8988T (cell line): ENCODE results near the gene CLDN18.

Experiments used
- DNase-seq: peaks from one replicate; pipeline ENCODE4 v3.0.0; 2011

The CLDN18 gene

DNA sequence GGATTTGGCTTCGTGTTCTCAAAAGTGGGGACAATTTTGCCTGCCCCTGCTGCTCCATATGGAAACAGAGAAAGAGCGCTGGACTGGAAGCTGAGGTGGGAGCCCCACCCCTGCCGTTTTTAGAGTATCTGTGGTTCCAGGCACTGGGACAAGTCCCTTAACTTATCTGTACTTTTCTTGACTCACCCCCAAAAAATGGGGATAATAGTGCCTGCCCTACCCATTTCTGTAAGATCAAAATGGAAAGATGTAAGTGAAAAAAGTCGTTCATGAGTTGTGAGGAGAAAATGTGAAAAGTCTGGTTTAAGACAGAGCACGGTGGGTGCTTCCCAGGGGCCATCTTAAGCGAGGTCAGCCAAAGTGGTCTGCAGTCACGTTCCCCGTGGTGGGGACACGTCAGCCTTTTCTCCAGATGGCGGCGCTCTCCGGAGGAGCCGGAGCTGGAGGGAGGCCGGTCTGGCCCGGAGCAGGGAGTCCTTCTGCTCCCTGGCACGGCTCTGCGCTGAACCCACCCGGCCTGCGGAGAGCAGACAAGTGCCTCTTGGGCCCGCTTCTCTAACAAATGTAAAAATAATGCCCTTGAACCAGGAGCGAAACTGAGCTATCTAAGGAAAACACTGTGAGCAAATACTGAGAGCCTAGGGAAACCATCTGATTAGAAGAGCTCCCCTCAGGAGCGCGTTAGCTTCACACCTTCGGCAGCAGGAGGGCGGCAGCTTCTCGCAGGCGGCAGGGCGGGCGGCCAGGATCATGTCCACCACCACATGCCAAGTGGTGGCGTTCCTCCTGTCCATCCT is at the start of gene CLDN18:
Gene CLDN18 (plus strand): TSS at position 690 of the 797 bp plus-strand sequence. CDS start 61 bp downstream, at position 751.
- no peak for DNase-seq

DNA sequence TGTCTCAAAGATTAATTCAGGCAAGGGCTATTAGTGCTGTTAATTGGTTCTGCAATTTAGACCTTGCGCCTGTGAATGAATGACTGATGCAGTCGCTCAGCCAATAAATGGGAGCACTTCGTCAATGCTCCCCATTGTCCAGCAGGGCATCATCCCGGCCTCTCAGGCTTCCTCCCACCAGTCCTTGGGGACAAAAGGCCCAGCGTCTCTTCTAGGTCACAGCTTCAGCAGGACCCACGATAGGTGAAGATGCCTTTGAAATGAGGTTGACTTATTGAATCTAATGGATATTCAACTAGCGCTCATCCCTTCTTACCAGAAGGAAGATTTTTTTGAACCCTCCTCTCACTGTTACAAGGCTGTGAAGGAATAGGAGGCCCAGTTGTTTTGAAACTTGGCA is 47.7 kb upstream of the CLDN18 start:
- no peak for DNase-seq

GRCh38 chr3:137963463-137963862 is 46.5 kb upstream of the CLDN18 start:
- no peak for DNase-seq

- DNase-seq: peak; percentile 28
Observed at GRCh38 chr3:137970914-137971831, 38.8 kb upstream of the CLDN18 start.

DNA sequence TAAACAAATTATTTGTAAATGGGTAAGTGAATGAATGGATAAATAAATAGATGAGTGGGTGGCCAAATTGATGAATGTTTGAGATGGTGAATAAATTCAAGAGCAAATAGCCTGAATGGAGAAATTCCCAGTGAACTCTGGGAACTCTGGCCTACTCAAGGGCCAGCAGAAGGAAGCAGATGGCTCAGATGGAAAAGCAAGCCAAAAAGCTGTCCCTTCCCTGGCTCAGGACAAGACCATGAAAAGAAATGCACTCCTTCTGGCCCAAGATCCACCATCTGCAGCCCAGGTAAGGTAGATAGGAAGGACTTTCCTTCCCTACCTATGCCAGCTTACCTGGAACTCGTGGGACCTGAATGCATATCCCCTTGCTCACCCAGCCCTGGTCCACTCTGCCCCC is 37.6 kb upstream of the CLDN18 start:
- DNase-seq: no peak

- no peak for DNase-seq
Observed at GRCh38 chr3:137978328-137978727, 31.6 kb upstream of the CLDN18 start.

GRCh38 chr3:137987723-137988122 is 22.2 kb upstream of the CLDN18 start:
- no peak for DNase-seq

GRCh38 chr3:137988152-137988551 is 21.8 kb upstream of the CLDN18 start:
- no peak for DNase-seq

DNA sequence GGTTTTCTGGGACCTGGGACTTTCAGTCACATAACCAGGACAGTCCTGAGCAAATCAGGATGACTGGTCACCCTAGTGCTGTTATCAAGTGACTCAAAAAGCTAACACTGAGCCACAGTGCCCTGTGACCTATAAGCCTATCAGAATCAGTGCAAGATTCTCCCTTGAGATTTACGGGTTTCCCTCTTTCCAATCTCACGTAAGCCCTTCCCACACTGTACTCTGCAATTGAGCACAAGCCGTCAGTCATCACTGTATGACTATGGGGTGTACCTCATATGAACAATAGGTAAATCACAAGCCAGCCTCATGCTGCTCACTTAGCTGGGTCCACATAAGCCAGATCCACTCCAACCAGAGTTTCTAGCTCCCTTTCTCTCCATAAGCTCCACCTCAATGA is 21.0 kb upstream of the CLDN18 start:
- DNase-seq: no peak

DNA sequence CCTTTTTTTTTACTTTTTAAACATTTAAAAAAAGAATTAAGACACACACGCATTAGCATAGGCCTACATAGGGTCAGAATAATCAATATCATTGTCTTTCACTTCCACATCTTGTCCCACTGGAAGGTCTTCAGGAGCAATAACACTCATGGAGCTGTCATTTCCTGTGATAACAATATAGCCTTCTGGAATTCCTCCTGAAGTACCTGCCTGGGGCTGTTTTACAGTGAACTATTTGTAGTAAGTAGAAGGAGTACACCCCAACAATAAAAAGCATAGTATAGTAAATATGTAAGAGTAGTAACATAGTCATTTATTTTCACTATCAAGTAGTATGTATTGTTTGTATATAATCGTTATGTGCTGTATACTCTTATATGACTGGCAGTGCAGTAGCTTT is 19.5 kb upstream of the CLDN18 start:
- no peak for DNase-seq

GRCh38 chr3:137992592-137992991 is 17.4 kb upstream of the CLDN18 start:
- no peak for DNase-seq

DNA sequence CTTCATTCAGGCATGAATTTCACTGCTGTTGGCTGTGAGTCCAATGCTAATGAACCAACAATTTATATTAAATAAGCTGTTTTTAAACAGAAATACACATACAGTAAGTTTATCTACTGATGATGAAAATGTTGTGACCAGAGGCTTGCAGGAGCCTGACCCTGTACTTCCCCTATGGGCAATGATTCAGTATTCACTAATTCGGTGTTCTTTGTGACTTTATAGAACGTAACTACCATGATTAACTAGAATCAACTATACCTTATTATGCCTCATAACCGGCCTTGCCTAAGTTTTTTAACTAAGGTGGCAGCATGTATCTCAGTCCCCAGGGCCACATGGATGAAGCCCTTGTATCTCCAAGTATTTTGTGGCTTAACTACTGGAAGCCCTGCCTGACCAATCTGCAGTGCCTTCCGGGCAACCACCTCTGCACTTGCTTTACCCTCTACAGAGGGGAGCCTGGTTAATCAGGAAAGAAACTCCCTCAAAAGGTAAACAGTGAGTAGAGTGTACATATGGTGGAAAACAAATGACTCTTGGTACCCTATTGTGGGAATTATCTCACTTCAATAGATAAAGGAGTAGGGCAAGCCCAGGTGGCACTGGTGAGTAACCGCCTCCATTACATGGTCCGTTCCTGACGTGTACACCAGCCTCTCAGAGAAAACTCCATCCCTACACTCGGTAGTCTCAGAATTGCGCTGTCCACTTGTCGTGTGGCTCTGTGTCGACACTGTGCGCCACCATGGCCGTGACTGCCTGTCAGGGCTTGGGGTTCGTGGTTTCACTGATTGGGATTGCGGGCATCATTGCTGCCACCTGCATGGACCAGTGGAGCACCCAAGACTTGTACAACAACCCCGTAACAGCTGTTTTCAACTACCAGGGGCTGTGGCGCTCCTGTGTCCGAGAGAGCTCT is 11.6 kb upstream of the CLDN18 start:
- DNase-seq: no peak

DNA sequence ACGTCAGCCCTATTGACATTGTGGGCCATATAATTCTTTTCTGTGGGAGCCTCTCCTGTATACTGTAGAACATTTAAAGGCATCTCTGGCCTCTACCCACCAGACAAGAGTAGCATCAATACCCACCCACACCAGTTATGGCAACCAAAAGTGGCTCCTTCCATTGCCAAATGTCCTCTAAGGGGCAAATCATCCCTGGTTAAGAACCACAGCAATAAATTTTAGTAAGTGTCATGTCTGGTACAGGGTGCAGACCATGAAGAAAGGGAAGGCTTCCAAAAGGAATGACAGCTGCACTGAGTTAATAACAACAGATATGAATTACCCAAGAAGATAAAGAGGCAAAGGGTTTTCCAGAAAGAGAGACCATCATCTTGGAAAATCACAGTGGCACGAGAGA is 6.9 kb upstream of the CLDN18 start:
- no peak for DNase-seq

GRCh38 chr3:138005627-138006026 is 4.3 kb upstream of the CLDN18 start:
- DNase-seq: no peak

DNA sequence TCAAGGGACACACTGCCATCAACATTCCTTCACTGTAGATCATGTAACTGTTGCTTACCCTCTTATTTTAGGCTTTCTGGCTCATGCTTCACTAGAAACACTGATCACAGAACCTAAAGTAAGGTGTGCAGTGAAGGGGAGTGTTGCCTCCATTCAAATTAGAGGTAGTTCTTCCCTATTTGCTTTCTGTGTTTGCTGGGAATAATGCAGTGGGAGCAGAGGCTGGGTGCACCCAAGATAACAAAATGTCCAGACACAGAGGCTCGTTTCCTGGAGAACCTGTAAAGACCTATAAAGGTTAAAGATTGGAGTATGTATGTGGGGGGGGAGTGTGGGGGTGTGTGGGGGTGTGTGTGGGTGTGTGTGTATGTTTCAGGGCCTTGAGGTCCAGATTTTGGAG is 2.1 kb upstream of the CLDN18 start:
- no peak for DNase-seq

- no peak for DNase-seq
Observed at GRCh38 chr3:138010273-138010590, 267 bp downstream of the CLDN18 start.

DNA sequence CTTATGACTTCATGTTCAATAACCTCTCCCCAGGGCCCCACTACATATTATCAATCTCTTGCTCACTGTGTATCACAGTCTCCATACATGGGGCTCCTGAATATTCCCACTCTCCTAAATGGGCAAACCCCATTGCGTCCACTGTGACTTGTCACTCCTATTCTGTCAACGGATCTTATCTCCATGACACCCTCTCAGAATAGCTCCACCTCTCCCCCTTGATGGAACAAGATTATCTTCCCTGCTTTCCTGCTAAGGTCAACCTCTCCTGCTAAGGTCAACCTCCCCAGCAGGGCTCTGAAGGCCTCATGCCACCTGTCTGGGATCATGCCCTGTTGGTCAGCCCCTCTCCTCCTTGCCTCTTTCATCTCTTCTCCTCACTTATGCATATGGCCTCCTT is 1.8 kb downstream of the CLDN18 start:
- DNase-seq: no peak

GRCh38 chr3:138012526-138012925 is 2.6 kb downstream of the CLDN18 start:
- DNase-seq: no peak

DNA sequence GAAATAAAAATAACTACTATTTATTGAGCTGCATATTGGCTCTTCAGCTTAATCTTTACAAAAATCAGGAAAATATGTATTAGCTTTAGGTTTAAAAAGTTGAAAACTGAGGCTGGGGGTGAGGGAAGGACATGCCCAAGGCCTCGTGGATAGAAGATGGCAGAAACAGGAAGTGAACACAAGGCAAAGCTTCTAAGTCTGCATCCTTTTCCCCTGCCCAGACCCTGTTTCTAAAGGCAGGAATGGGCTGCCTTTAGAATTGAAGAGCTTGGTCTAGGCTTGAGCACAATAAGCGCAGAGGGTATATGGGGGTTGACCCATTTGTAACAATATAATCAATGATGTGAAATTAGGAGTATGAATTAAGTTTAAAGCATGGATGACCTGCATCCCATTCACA is 6.1 kb downstream of the CLDN18 start:
- no peak for DNase-seq

DNA sequence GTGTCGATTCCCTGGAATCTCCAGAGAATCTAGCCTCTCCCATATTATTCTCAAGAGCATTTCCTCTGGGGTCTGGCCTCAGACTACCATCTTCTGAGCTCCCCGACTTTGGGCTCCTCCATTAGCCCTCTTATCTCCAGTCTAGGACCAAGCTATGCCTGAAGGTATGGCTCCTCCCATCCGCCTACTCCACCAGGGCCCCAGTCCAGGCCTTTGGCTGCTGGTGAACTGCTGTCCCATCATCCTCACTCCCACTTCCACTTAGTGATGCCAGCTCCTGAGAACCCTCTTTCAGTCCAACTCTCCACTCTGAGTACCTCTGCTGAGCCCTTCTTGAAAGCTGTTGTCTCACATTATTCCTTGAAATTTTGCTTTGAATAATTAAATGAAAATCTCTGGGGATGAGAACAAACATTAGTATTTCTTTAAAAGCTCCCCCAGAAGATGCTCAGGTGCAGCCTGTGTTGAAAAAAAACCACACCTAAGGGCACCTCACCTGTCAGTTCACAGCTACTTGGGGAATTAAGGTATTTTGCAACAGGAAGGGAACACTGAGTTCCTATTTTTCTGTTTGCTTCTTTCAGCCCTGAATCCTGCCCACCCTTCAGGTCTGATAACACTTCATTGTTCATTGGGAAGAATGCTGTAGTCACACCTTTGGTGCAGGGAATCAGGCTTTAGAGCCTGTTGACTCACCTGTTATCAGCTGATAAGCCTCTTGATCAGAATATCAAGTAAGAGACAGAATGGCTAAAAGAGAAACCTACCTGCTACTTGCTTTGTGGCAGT is 9.5 kb downstream of the CLDN18 start:
- DNase-seq: no peak

GRCh38 chr3:138023754-138024153 is 13.8 kb downstream of the CLDN18 start:
- no peak for DNase-seq

GRCh38 chr3:138025553-138025952 is 15.6 kb downstream of the CLDN18 start:
- DNase-seq: no peak
